ENCODE results near the gene PAPOLB.

Gene PAPOLB

DNA sequence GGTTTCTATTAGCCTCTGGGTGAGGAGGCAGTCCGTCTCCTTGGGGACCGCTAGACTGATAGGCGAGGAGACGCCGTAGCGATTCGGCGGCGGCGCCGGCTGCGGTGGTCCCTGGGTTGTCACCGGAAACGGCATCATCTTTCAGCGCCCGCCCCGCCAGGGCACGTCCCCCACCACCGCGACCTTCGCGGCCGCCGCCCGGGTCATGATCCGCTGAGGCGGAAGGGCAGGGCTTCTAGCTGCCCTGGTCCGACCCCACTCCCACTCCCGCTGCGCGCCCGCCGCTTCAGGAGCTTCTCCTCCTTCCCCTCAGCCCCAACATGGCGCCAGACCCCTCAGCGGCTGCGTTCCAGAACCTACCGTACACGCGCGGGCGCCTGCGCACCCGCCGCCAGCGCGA is at the start of gene PAPOLB:
Gene PAPOLB, minus strand, starts transcription at position 358 of the 400 bp plus-strand sequence. Its CDS starts 220 bp downstream, at position 138.
- TF ChIP-seq CTCF (IDR thresholded peaks at IDR 0.05; ENCODE audit: low read depth, low read length): no peak
- DNase-seq (ENCODE audit: low read depth in 2 of 2): peak in 1 of 2 donors; percentile 8
- H3K4me3 ChIP-seq (replicated peaks in 1 of 2; ENCODE audit: low read depth in 2 of 2, low read length in 2 of 2): peak within 1 kb of the TSS; percentile 41 to 48

GRCh38 chr7:4911111-4911828 is 49.4 kb upstream of the PAPOLB start:
- no peak overlapping the region for H3K4me3 ChIP-seq (replicated peaks in 1 of 2; ENCODE audit: low read depth in 2 of 2, low read length in 2 of 2)
- TF ChIP-seq CTCF (IDR thresholded peaks at IDR 0.05; ENCODE audit: low read depth, low read length): no peak
- no peak for DNase-seq (ENCODE audit: low read depth in 2 of 2)

- TF ChIP-seq CTCF (IDR thresholded peaks at IDR 0.05; ENCODE audit: low read depth, low read length): no peak
- no peak for DNase-seq (ENCODE audit: low read depth in 2 of 2)
- no peak overlapping the region for H3K4me3 ChIP-seq (replicated peaks in 1 of 2; ENCODE audit: low read depth in 2 of 2, low read length in 2 of 2)
Observed at GRCh38 chr7:4906682-4907081, 44.9 kb upstream of the PAPOLB start.

GRCh38 chr7:4905171-4905570 is 43.3 kb upstream of the PAPOLB start:
- H3K4me3 ChIP-seq (replicated peaks in 1 of 2; ENCODE audit: low read depth in 2 of 2, low read length in 2 of 2): no peak overlapping the region
- TF ChIP-seq CTCF (IDR thresholded peaks at IDR 0.05; ENCODE audit: low read depth, low read length): no peak
- no peak for DNase-seq (ENCODE audit: low read depth in 2 of 2)

- no peak overlapping the region for H3K4me3 ChIP-seq (replicated peaks in 1 of 2; ENCODE audit: low read depth in 2 of 2, low read length in 2 of 2)
- no peak for TF ChIP-seq CTCF (IDR thresholded peaks at IDR 0.05; ENCODE audit: low read depth, low read length)
- no peak for DNase-seq (ENCODE audit: low read depth in 2 of 2)
Observed at GRCh38 chr7:4904346-4904745, 42.5 kb upstream of the PAPOLB start.

DNA sequence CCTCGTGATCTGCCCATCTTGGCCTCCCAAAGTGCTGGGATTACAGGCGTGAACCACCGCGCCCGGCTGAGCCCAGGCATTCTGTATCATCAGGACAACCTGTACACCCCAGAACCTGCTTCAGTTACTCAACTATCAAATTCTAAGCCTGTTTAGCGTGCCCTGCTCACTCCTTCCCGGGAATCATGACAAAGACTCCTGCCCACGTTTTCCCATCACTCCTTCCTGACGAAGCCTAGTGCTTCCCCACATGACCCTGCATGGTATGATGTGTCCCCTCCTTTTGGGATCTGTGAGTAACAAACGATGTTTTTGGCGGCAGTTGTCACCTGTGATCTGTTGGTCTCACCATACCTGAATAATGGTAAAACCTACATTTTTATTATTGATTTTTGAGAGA is 33.9 kb upstream of the PAPOLB start:
- H3K4me3 ChIP-seq (replicated peaks in 1 of 2; ENCODE audit: low read depth in 2 of 2, low read length in 2 of 2): no peak overlapping the region
- TF ChIP-seq CTCF (IDR thresholded peaks at IDR 0.05; ENCODE audit: low read depth, low read length): no peak
- no peak for DNase-seq (ENCODE audit: low read depth in 2 of 2)

GRCh38 chr7:4894482-4894881 is 32.7 kb upstream of the PAPOLB start:
- no peak overlapping the region for H3K4me3 ChIP-seq (replicated peaks in 1 of 2; ENCODE audit: low read depth in 2 of 2, low read length in 2 of 2)
- TF ChIP-seq CTCF (IDR thresholded peaks at IDR 0.05; ENCODE audit: low read depth, low read length): no peak

More at GRCh38 chr7:4894482-4894881, 32.7 kb upstream of the PAPOLB start:
- no peak for DNase-seq (ENCODE audit: low read depth in 2 of 2)
